Vagina (tissue), 2 donors: ENCODE data around the gene XRCC4.

ENCODE experiments used
- POLR2A ChIP-seq, 2 donors: fragments of 450-650 bp; IDR thresholded peaks; one replicate each; pipeline ENCODE4 v1.6.1; 2017; ENCODE audit warnings: antibody characterized with exemption in 2 of 2, mild to moderate bottlenecking in 2 of 2, moderate library complexity in 2 of 2
- POLR2AphosphoS5 ChIP-seq, 2 donors: sonication (generic); formaldehyde crosslinking; IDR thresholded peaks; one replicate each; pipeline ENCODE4 v1.9.0; 2017; ENCODE audit warnings: antibody characterized with exemption in 2 of 2, mild to moderate bottlenecking in 2 of 2, low read depth in 1 of 2; ENCODE audit not compliant: insufficient read depth in 1 of 2
- TF ChIP-seq, protein P1 (sequence below), 3 experiments: fragments of 450-650 bp in 2 of 3; fragments of 200-600 bp in 1 of 3; sonication (generic) in 1 of 3; IDR thresholded peaks; one replicate each; pipeline ENCODE4 v1.5.1; 2017 to 2019; ENCODE audit warnings: antibody characterized with exemption in 3 of 3, mild to moderate bottlenecking in 2 of 3, moderate library complexity in 2 of 3

DNA sequence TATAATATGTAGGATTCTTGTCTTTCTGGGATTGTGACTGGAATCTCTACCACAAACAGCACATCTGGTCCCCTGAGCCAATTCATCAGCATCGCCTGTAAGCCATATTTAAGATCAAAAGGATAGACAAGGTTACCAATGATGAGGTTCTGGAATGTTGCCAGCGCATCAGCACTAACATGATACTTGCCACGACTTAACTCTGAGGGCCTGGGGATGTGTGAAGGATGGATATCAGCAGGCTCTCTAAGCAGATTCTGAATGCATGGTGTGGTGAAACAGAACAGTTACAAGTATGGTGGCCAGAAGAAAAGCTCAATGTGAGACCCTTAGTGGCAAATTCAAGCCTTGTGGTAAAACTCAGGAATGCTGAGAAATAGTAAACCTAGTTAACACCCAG is 143.0 kb downstream of the XRCC4 start:
- TF ChIP-seq, protein P1, sequence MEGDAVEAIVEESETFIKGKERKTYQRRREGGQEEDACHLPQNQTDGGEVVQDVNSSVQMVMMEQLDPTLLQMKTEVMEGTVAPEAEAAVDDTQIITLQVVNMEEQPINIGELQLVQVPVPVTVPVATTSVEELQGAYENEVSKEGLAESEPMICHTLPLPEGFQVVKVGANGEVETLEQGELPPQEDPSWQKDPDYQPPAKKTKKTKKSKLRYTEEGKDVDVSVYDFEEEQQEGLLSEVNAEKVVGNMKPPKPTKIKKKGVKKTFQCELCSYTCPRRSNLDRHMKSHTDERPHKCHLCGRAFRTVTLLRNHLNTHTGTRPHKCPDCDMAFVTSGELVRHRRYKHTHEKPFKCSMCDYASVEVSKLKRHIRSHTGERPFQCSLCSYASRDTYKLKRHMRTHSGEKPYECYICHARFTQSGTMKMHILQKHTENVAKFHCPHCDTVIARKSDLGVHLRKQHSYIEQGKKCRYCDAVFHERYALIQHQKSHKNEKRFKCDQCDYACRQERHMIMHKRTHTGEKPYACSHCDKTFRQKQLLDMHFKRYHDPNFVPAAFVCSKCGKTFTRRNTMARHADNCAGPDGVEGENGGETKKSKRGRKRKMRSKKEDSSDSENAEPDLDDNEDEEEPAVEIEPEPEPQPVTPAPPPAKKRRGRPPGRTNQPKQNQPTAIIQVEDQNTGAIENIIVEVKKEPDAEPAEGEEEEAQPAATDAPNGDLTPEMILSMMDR (IDR thresholded peaks at IDR 0.05), result no peak
- TF ChIP-seq POLR2A (IDR thresholded peaks at IDR 0.05) (no peak), POLR2AphosphoS5 (IDR thresholded peaks at IDR 0.05; ENCODE audit: insufficient read depth in 1 of 2, low read depth in 1 of 2) (no peak)
